Coronary artery (tissue), 2 donors: Measurements from ENCODE around the gene DENND2D.

Experiments
- DNase-seq: peaks from one replicate; pipeline ENCODE4 v3.0.0-alpha.2; 2017; ENCODE audit warnings: low spot score
- H3K27ac ChIP-seq, 2 donors: fragments of 200-600 bp; sonication (generic); one replicate each; pipeline ENCODE4 v1.5.1; 2016 to 2019
- H3K4me3 ChIP-seq: fragments of 200-600 bp; sonication (generic); 2 replicates; pipeline ENCODE4 v1.5.1; 2016; ENCODE audit warnings: mild to moderate bottlenecking, moderate library complexity
- CTCF ChIP-seq: fragments of 200-600 bp; sonication (generic); IDR thresholded peaks from one replicate; pipeline ENCODE4 v1.5.1; 2019; ENCODE audit warnings: antibody characterized with exemption

Gene DENND2D

GRCh38 chr1:111145542-111145941 is 54.9 kb downstream of the DENND2D start:
- Histone ChIP-seq H3K4me3 (no peak overlapping the region), H3K27ac (no peak overlapping the region)
- no peak for DNase-seq
- no peak for TF ChIP-seq CTCF

GRCh38 chr1:111142356-111142975 is 58.0 kb downstream of the DENND2D start:
- no peak for DNase-seq
- Histone ChIP-seq H3K4me3 (no peak overlapping the region), H3K27ac (no peak overlapping the region)
- no peak for TF ChIP-seq CTCF

GRCh38 chr1:111141245-111142220 is 58.9 kb downstream of the DENND2D start:
- TF ChIP-seq CTCF = no peak
- DNase-seq = no peak
- Histone ChIP-seq H3K4me3 (peak overlapping the region; percentile 98), H3K27ac (no peak overlapping the region)

GRCh38 chr1:111140680-111140967 is 59.8 kb downstream of the DENND2D start:
- TF ChIP-seq CTCF = no peak
- Histone ChIP-seq H3K27ac (peak overlapping the region; percentile 91 to 94), H3K4me3 (peak overlapping the region; percentile 98)
- DNase-seq = no peak

- peak within 1 kb of the TSS; percentile 91 to 94 for H3K27ac ChIP-seq
- no peak for TF ChIP-seq CTCF
- DNase-seq = peak; percentile 91
- peak within 1 kb of the TSS; percentile 98 for H3K4me3 ChIP-seq
Observed at GRCh38 chr1:111139956-111140679, 60.3 kb downstream of the DENND2D start, which contains the start of the genes CEPT1 and DRAM2. Gene CEPT1 (plus strand): TSS chr1:111140223. CDS start chr1:111147715, 7,492 bp downstream. Gene DRAM2 (minus strand): TSS chr1:111140093. CDS start chr1:111131554, 8,539 bp downstream.

- no peak for TF ChIP-seq CTCF
- Histone ChIP-seq H3K27ac (peak overlapping the region; percentile 91 to 94), H3K4me3 (peak overlapping the region; percentile 98)
- no peak for DNase-seq
Observed at GRCh38 chr1:111139324-111139955, 61.0 kb downstream of the DENND2D start.
